GM23338 (cell line): Measurements from ENCODE around the gene KIF2A. TPM values are rescaled to one million over a fixed set of nuclear protein-coding genes. Genes with fewer than 3 reads are reported as not detected.

Experiments
- ATAC-seq: fragments of 200-7000 bp; cut with Tn5 transposase; 3 replicates; pipeline ENCODE4 v1.9.1; 2020
- DNase-seq: peaks from one replicate; pipeline ENCODE4 v3.0.0-alpha.2; 2015; ENCODE audit warnings: low spot score
- H2AFZ ChIP-seq: fragments of 200-600 bp; sonication (generic); 2 replicates; pipeline ENCODE4 v1.8.0; 2016; ENCODE audit warnings: antibody characterized with exemption, mild to moderate bottlenecking, moderate library complexity
- H3F3A ChIP-seq: fragments of 200-600 bp; sonication (generic); replicated peaks from 2 replicates; pipeline ENCODE4 v1.8.0; 2017; ENCODE audit warnings: antibody characterized with exemption, mixed run types, low read depth
- H3K27ac ChIP-seq: fragments of 200-600 bp; sonication (generic); 2 replicates; pipeline ENCODE4 v1.6.1; 2016; ENCODE audit warnings: low read depth
- H3K27me3 ChIP-seq: fragments of 200-600 bp; sonication (generic); 2 replicates; pipeline ENCODE4 v1.8.0; 2016; ENCODE audit warnings: mild to moderate bottlenecking, mixed run types, moderate library complexity; ENCODE audit not compliant: insufficient read depth
- H3K36me3 ChIP-seq: fragments of 200-600 bp; sonication (generic); 2 replicates; pipeline ENCODE4 v1.8.0; 2016; ENCODE audit warnings: mild to moderate bottlenecking; ENCODE audit not compliant: insufficient read depth
- H3K4me1 ChIP-seq: fragments of 200-600 bp; sonication (generic); 2 replicates; pipeline ENCODE4 v1.8.0; 2016; ENCODE audit warnings: mild to moderate bottlenecking, moderate library complexity; ENCODE audit not compliant: insufficient read depth
- H3K4me2 ChIP-seq: fragments of 200-600 bp; sonication (generic); 2 replicates; pipeline ENCODE4 v1.7.1; 2017; ENCODE audit warnings: mixed run types
- H3K4me3 ChIP-seq: fragments of 200-600 bp; sonication (generic); 2 replicates; pipeline ENCODE4 v1.6.1; 2016; ENCODE audit warnings: mixed run types
- H3K79me2 ChIP-seq: fragments of 200-600 bp; sonication (generic); replicated peaks from 2 replicates; pipeline ENCODE4 v1.8.0; 2017; ENCODE audit warnings: mild to moderate bottlenecking; ENCODE audit not compliant: insufficient read depth
- H3K9me2 ChIP-seq: fragments of 200-600 bp; sonication (generic); 2 replicates; pipeline ENCODE4 v1.8.0; 2017; ENCODE audit not compliant: insufficient read depth
- H4K20me1 ChIP-seq: fragments of 200-600 bp; sonication (generic); replicated peaks from 2 replicates; pipeline ENCODE4 v1.8.0; 2017; ENCODE audit warnings: mild to moderate bottlenecking; ENCODE audit not compliant: insufficient read depth
- H3K27ac Mint-ChIP-seq: 2 replicates; pipeline ENCODE4 v1.8.0; 2020; ENCODE audit warnings: inconsistent platforms, mild to moderate bottlenecking, moderate library complexity, mixed read lengths
- H3K27me3 Mint-ChIP-seq: 3 replicates; pipeline ENCODE4 v1.8.0; 2022; ENCODE audit warnings: low read depth, mild to moderate bottlenecking, moderate library complexity, mixed read lengths, inconsistent platforms; ENCODE audit not compliant: insufficient read depth, poor library complexity
- H3K36me3 Mint-ChIP-seq: 3 replicates; pipeline ENCODE4 v1.8.0; 2021; ENCODE audit warnings: low read depth, mild to moderate bottlenecking, inconsistent platforms, moderate library complexity, mixed read lengths
- H3K4me1 Mint-ChIP-seq: 3 replicates; pipeline ENCODE4 v1.8.0; 2020; ENCODE audit warnings: mild to moderate bottlenecking, inconsistent platforms, mixed read lengths
- H3K4me3 Mint-ChIP-seq: 3 replicates; pipeline ENCODE4 v1.8.0; 2021; ENCODE audit warnings: moderate library complexity, mild to moderate bottlenecking, inconsistent platforms, mixed read lengths
- H3K9me3 Mint-ChIP-seq: 3 replicates; pipeline ENCODE4 v1.8.0; 2020; ENCODE audit warnings: moderate library complexity, mild to moderate bottlenecking, inconsistent platforms, mixed read lengths
- polyA plus RNA-seq: library from polyadenylated mRNA; unstranded; fragments of >200 nt; fragmentation: Nextera tagmentation; extraction: Ambion mirVana; gene quantifications from 2 replicates; pipeline ENCODE4 v1.2.1, GENCODE V29; 2016
- total RNA-seq: library from RNA; depleted of rRNA; stranded (reverse); fragments of >200 nt; shearing (Covaris generic); gene quantifications from 2 replicates; pipeline ENCODE4 v1.2.3, GENCODE V29; 2014
- TF ChIP-seq, protein P1 (sequence below), 2 experiments: fragments of 200-600 bp in 1 of 2; sonication (generic) in 1 of 2; conservative IDR thresholded peaks; 2 replicates each; pipeline versions ENCODE4 v1.5.1 to v1.6.1; 2016 to 2017; ENCODE audit warnings: antibody characterized with exemption in 2 of 2, low read depth in 2 of 2, mild to moderate bottlenecking in 2 of 2, moderate library complexity in 1 of 2
- TF ChIP-seq, protein P2 (sequence below): fragments of 250-450 bp; sonication (Bioruptor Pico); IDR thresholded peaks from 2 replicates; pipeline ENCODE4 v1.5.0; 2020; ENCODE audit warnings: mild to moderate bottlenecking, moderate library complexity

KIF2A gene
- total and polyA plus RNA-seq, 2 experiments from 2014 or later: 120 to 122 TPM

DNA sequence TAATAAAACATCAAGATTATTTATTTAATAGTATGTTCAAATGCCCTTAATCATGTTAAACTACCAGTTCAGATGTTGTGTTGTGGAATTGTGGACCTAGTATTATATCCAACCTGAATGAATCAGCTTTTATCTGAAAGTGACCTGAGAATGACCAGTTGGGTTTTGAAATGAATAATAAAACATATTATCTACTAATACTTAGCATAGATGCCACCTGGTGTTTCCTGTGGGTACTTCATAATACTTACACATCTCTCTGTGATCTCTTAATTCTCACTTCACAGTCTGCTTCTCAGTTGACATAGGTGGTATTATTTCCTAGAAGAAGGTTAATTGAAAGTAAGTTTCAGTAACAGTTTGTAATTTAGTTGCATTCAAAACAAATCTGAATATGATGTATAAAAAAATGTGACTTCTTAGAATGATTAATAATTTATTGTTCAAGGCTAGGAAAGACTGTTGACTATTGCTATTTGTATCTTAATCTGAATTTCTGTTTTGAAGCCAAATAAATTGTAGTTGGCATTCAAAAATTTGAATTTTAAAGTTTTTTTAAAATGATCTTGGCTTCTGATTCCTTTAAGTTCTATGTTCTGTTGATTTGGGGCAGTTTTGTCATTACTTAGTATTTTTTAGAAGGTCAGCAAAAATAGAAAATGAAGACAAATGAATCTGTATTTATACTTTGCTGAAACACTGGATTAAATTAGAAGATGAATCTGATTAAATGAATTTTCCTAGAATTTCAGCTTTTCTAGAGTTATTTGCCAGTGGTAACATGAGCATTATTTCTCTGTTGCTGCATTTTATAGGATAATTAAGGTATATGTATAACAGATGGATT is 48.2 kb downstream of the KIF2A start:
- no peak for ATAC-seq
- Histone ChIP-seq H3K4me3 (no peak overlapping the region), H3K4me2 (no peak overlapping the region), H2AFZ (no peak overlapping the region), H3K4me1 (no peaks in the 10 kb centered on the region), H3K36me3 (peaks cover 50% of the 10 kb centered on the region), H3K79me2 (0 out of 2 replicates have a peak, but pooled peaks cover 8% of the 10 kb centered on the region), H4K20me1 (no peaks in the 10 kb centered on the region), H3F3A (no peaks in the 10 kb centered on the region), H3K27me3 (no peaks in the 10 kb centered on the region), H3K27ac (no peak overlapping the region), H3K9me2 (no peaks in the 10 kb centered on the region)
- no peak overlapping the region for H3K4me3 Mint-ChIP-seq
- no peaks in the 10 kb centered on the region for H3K9me3 Mint-ChIP-seq
- no peaks in the 10 kb centered on the region for H3K4me1 Mint-ChIP-seq
- TF ChIP-seq, protein P1, sequence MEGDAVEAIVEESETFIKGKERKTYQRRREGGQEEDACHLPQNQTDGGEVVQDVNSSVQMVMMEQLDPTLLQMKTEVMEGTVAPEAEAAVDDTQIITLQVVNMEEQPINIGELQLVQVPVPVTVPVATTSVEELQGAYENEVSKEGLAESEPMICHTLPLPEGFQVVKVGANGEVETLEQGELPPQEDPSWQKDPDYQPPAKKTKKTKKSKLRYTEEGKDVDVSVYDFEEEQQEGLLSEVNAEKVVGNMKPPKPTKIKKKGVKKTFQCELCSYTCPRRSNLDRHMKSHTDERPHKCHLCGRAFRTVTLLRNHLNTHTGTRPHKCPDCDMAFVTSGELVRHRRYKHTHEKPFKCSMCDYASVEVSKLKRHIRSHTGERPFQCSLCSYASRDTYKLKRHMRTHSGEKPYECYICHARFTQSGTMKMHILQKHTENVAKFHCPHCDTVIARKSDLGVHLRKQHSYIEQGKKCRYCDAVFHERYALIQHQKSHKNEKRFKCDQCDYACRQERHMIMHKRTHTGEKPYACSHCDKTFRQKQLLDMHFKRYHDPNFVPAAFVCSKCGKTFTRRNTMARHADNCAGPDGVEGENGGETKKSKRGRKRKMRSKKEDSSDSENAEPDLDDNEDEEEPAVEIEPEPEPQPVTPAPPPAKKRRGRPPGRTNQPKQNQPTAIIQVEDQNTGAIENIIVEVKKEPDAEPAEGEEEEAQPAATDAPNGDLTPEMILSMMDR (conservative IDR thresholded peaks at IDR 0.05; ENCODE audit: low read depth in 2 of 2): peak in 1 of 2 experiments; percentile 47; a peak in 3 of 4 replicates
- TF ChIP-seq, protein P2, sequence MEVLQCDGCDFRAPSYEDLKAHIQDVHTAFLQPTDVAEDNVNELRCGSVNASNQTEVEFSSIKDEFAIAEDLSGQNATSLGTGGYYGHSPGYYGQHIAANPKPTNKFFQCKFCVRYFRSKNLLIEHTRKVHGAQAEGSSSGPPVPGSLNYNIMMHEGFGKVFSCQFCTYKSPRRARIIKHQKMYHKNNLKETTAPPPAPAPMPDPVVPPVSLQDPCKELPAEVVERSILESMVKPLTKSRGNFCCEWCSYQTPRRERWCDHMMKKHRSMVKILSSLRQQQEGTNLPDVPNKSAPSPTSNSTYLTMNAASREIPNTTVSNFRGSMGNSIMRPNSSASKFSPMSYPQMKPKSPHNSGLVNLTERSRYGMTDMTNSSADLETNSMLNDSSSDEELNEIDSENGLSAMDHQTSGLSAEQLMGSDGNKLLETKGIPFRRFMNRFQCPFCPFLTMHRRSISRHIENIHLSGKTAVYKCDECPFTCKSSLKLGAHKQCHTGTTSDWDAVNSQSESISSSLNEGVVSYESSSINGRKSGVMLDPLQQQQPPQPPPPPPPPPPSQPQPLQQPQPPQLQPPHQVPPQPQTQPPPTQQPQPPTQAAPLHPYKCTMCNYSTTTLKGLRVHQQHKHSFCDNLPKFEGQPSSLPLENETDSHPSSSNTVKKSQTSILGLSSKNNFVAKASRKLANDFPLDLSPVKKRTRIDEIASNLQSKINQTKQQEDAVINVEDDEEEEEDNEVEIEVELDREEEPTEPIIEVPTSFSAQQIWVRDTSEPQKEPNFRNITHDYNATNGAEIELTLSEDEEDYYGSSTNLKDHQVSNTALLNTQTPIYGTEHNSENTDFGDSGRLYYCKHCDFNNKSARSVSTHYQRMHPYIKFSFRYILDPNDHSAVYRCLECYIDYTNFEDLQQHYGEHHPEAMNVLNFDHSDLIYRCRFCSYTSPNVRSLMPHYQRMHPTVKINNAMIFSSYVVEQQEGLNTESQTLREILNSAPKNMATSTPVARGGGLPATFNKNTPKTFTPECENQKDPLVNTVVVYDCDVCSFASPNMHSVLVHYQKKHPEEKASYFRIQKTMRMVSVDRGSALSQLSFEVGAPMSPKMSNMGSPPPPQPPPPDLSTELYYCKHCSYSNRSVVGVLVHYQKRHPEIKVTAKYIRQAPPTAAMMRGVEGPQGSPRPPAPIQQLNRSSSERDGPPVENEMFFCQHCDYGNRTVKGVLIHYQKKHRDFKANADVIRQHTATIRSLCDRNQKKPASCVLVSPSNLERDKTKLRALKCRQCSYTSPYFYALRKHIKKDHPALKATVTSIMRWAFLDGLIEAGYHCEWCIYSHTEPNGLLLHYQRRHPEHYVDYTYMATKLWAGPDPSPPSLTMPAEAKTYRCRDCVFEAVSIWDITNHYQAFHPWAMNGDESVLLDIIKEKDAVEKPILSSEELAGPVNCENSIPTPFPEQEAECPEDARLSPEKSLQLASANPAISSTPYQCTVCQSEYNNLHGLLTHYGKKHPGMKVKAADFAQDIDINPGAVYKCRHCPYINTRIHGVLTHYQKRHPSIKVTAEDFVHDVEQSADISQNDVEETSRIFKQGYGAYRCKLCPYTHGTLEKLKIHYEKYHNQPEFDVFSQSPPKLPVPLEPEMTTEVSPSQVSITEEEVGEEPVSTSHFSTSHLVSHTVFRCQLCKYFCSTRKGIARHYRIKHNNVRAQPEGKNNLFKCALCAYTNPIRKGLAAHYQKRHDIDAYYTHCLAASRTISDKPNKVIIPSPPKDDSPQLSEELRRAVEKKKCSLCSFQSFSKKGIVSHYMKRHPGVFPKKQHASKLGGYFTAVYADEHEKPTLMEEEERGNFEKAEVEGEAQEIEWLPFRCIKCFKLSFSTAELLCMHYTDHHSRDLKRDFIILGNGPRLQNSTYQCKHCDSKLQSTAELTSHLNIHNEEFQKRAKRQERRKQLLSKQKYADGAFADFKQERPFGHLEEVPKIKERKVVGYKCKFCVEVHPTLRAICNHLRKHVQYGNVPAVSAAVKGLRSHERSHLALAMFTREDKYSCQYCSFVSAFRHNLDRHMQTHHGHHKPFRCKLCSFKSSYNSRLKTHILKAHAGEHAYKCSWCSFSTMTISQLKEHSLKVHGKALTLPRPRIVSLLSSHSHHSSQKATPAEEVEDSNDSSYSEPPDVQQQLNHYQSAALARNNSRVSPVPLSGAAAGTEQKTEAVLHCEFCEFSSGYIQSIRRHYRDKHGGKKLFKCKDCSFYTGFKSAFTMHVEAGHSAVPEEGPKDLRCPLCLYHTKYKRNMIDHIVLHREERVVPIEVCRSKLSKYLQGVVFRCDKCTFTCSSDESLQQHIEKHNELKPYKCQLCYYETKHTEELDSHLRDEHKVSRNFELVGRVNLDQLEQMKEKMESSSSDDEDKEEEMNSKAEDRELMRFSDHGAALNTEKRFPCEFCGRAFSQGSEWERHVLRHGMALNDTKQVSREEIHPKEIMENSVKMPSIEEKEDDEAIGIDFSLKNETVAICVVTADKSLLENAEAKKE (CRISPR knock-in tag): no peak
- H3K27me3 Mint-ChIP-seq: no peaks in the 10 kb centered on the region
- DNase-seq: peak; percentile 51
- H3K36me3 Mint-ChIP-seq: peaks cover 63% of the 10 kb centered on the region; the same call in 2 of the 3 replicates
- no peak overlapping the region for H3K27ac Mint-ChIP-seq
